ENCODE data around the gene EFCC1.

EFCC1 gene

GRCh38 chr3:129067719-129068118 lies 66.6 kb downstream of the EFCC1 start:
- in situ Hi-C loops (cut with HindIII; ENCODE audit: low sequenced_read_pairs): loop anchor here (5.0 to 25.0 kb wide), 2 partner anchors 70 to 170 kb away; partner anchors contain the start of gene COPG1

- in situ Hi-C loops (cut with HindIII; ENCODE audit: low sequenced_read_pairs): loop anchor here (5.0 to 25.0 kb wide), 2 partner anchors 71 to 169 kb away; partner anchors contain the start of gene COPG1
Observed at GRCh38 chr3:129068291-129068886, 67.3 kb downstream of the EFCC1 start.

GRCh38 chr3:129069313-129070085 lies 68.4 kb downstream of the EFCC1 start:
- in situ Hi-C loops (cut with HindIII; ENCODE audit: low sequenced_read_pairs): loop anchor here (5.0 to 25.0 kb wide), 3 partner anchors 48 to 168 kb away; partner anchors contain the start of gene COPG1

- in situ Hi-C loops (cut with HindIII; ENCODE audit: low sequenced_read_pairs): loop anchor here (5.0 to 25.0 kb wide), 2 partner anchors 47 to 167 kb away; partner anchors contain the start of gene COPG1
Observed at GRCh38 chr3:129070086-129070885, 69.2 kb downstream of the EFCC1 start.

- in situ Hi-C loops (cut with HindIII; ENCODE audit: low sequenced_read_pairs): no loop called here
Observed at GRCh38 chr3:129077222-129077621, 76.1 kb downstream of the EFCC1 start.

DNA sequence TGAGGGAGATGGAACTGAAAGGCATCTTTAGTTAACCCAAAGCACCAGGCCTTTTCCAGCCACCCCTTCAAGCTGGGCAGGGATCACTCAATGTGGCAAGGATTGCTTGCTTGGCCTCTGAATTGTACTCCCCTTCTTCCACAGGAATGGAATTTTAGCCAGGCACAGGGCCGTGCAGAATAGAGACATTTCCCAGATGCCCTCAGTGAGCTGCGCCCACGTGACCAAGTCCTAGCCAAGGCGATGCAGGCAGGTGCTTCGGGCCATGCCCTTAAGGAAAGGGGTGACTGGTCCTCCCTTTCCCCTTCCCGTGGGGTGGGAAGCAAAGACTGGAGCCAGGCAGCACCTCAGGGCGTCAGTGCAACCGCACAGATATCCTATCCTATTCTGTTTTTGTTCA lies 77.4 kb downstream of the EFCC1 start:
- in situ Hi-C loops (cut with HindIII; ENCODE audit: low sequenced_read_pairs): no loop called here

GRCh38 chr3:129081503-129081902 lies 80.4 kb downstream of the EFCC1 start:
- in situ Hi-C loops (cut with HindIII; ENCODE audit: low sequenced_read_pairs): loop anchor here (10.0 kb wide), 1 partner anchor 67 kb away; no protein-coding TSS in a partner anchor

DNA sequence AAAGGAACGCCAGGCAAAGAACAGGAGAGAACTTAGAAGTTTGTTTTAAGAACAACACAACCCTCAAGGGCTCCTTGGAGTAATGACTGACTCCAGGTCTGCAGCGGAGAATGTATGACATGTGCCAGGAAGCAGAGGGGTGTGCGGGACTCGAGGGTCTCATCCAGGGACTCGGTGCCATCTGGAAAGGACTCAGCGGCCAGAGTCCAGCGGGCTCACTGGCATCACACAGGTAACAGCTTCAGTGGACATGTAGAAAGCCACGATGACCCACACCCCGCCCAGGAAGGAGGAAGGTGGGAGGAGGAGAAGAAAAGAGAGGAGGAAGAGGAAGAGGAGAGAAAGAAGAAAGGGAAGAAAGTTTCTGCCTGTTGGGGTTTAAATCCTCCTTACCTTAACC lies 80.9 kb downstream of the EFCC1 start:
- in situ Hi-C loops (cut with HindIII; ENCODE audit: low sequenced_read_pairs): loop anchor here (10.0 kb wide), 1 partner anchor 67 kb away; no protein-coding TSS in a partner anchor

GRCh38 chr3:129084501-129084900 lies 83.4 kb downstream of the EFCC1 start:
- in situ Hi-C loops (cut with HindIII; ENCODE audit: low sequenced_read_pairs): loop anchor here (10.0 kb wide), 1 partner anchor 70 kb away; no protein-coding TSS in a partner anchor

GRCh38 chr3:129085165-129085715 lies 84.1 kb downstream of the EFCC1 start:
- in situ Hi-C loops (cut with HindIII; ENCODE audit: low sequenced_read_pairs): loop anchor here (10.0 kb wide), 1 partner anchor 70 kb away; no protein-coding TSS in a partner anchor

DNA sequence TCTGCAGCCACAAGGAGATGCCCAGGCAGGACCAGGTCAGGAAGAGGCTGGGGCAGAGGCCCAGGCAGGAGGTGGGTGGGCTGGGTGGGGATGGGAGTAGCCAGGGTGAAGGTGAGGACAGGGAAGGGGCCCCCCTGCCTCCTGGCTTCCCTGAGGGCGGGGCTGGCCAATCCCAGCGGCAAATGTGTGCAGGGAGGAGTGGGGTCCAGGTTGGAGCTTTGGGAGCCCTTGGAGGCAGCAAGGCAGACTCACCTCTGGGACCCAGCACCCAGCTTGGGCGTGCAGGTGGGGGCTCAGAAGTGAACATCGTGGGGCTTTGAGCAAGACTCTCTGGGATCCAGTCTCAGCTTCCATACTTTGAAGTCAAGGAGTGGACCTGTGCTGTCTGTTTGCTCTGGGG lies 84.7 kb downstream of the EFCC1 start:
- in situ Hi-C loops (cut with HindIII; ENCODE audit: low sequenced_read_pairs): loop anchor here (10.0 kb wide), 1 partner anchor 71 kb away; no protein-coding TSS in a partner anchor

DNA sequence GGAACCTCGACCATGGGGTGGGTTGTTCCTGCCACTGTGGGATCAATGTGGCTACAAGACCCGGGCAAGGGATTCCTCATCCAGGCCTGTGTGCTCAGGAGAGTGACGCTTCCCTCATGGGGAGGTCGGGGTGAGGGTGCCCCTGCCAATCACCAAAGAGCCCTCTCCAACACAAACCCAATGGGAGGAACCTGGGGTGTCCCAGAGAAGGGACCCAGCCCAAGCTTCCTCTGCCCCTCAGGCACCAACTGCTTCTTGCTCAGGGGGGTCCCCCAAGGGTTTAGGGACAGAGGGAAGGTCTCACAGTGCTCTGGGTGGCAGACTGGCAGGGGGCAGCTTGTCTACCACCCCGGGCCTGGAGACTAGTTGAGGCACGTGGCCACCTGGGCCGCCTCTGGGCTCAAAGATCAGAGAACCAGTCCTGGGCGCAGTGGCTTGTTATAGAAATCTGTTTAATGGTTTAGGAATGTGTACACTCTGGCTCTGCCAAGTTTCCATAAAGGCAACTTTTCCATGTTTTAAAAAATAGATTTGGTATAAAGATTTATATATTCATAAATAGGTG lies 86.1 kb downstream of the EFCC1 start:
- in situ Hi-C loops (cut with HindIII; ENCODE audit: low sequenced_read_pairs): loop anchor here (10.0 kb wide), 1 partner anchor 72 kb away; no protein-coding TSS in a partner anchor

GRCh38 chr3:129087904-129088303 lies 86.8 kb downstream of the EFCC1 start:
- in situ Hi-C loops (cut with HindIII; ENCODE audit: low sequenced_read_pairs): loop anchor here (10.0 kb wide), 1 partner anchor 73 kb away; no protein-coding TSS in a partner anchor

DNA sequence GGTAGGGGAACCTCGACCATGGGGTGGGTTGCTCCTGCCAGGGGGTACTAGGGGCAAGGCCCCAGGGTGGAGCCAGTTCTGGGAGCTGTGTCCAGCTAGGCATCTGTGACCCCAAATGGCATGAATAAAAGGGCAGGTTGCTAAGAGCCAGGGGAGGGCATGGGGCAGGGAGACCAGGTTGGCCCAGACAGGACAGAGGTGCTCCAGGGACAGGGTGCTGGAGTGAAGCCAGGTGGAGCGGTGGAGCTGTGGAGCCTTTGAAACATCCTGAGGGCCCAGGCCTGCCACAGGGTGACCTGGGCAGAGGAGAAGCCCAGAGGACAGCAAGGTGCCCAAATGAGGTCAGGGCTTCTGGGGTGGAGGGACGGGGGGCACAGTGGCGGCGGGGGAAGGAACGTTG lies 87.2 kb downstream of the EFCC1 start:
- in situ Hi-C loops (cut with HindIII; ENCODE audit: low sequenced_read_pairs): loop anchor here (10.0 kb wide), 1 partner anchor 74 kb away; no protein-coding TSS in a partner anchor
